ENCODE measurements around the gene FOXN3. TPM values are rescaled to one million over a fixed set of nuclear protein-coding genes. Genes with fewer than 3 reads are reported as not detected.
A peak's percentile ranks its signal among the peaks of the same experiment; 100 is the strongest.

The FOXN3 gene
- polyA plus RNA-seq, 4 donors, result 30.0 to 55.8 (median 33.2) TPM

- DNase-seq (ENCODE audit: low read depth in 4 of 4, low spot score in 3 of 4), result no peak
Measured at GRCh38 chr14:89288114-89288513, 128.9 kb downstream of the FOXN3 start.

GRCh38 chr14:89284333-89285058, 132.5 kb downstream of the FOXN3 start:
- DNase-seq (ENCODE audit: low read depth in 4 of 4, low spot score in 3 of 4), result no peak

- DNase-seq (ENCODE audit: low read depth in 4 of 4, low spot score in 3 of 4), result no peak
Measured at GRCh38 chr14:89283327-89284060, 133.5 kb downstream of the FOXN3 start.

- no peak for DNase-seq (ENCODE audit: low read depth in 4 of 4, low spot score in 3 of 4)
Measured at GRCh38 chr14:89282191-89282590, 134.8 kb downstream of the FOXN3 start.

- no peak for DNase-seq (ENCODE audit: low read depth in 4 of 4, low spot score in 3 of 4)
Measured at GRCh38 chr14:89280600-89280999, 136.4 kb downstream of the FOXN3 start.

GRCh38 chr14:89279649-89280232, 137.3 kb downstream of the FOXN3 start:
- no peak for DNase-seq (ENCODE audit: low read depth in 4 of 4, low spot score in 3 of 4)

GRCh38 chr14:89277203-89277602, 139.8 kb downstream of the FOXN3 start:
- DNase-seq (ENCODE audit: low read depth in 4 of 4, low spot score in 3 of 4), result no peak

GRCh38 chr14:89276424-89276975, 140.5 kb downstream of the FOXN3 start:
- no peak for DNase-seq (ENCODE audit: low read depth in 4 of 4, low spot score in 3 of 4)

- peak in 3 of 4 donors; percentile 36 to 57 (median 39) for DNase-seq (ENCODE audit: low read depth in 4 of 4, low spot score in 3 of 4)
Measured at GRCh38 chr14:89270439-89271227, 146.4 kb downstream of the FOXN3 start.

- DNase-seq (ENCODE audit: low read depth in 4 of 4, low spot score in 3 of 4), result no peak
Measured at GRCh38 chr14:89269404-89269803, 147.6 kb downstream of the FOXN3 start.

- no peak for DNase-seq (ENCODE audit: low read depth in 4 of 4, low spot score in 3 of 4)
Measured at GRCh38 chr14:89268514-89268913, 148.5 kb downstream of the FOXN3 start.

- DNase-seq (ENCODE audit: low read depth in 4 of 4, low spot score in 3 of 4), result no peak
Measured at GRCh38 chr14:89267656-89268055, 149.4 kb downstream of the FOXN3 start.

- no peak for DNase-seq (ENCODE audit: low read depth in 4 of 4, low spot score in 3 of 4)
Measured at GRCh38 chr14:89267163-89267562, 149.9 kb downstream of the FOXN3 start.

- DNase-seq (ENCODE audit: low read depth in 4 of 4, low spot score in 3 of 4), result no peak
Measured at GRCh38 chr14:89266754-89267153, 150.3 kb downstream of the FOXN3 start.

GRCh38 chr14:89265234-89265633, 151.8 kb downstream of the FOXN3 start:
- no peak for DNase-seq (ENCODE audit: low read depth in 4 of 4, low spot score in 3 of 4)

- no peak for DNase-seq (ENCODE audit: low read depth in 4 of 4, low spot score in 3 of 4)
Measured at GRCh38 chr14:89264196-89264800, 152.7 kb downstream of the FOXN3 start.

- DNase-seq (ENCODE audit: low read depth in 4 of 4, low spot score in 3 of 4), result no peak
Measured at GRCh38 chr14:89262041-89262440, 155.0 kb downstream of the FOXN3 start.

GRCh38 chr14:89260898-89261297, 156.1 kb downstream of the FOXN3 start:
- no peak for DNase-seq (ENCODE audit: low read depth in 4 of 4, low spot score in 3 of 4)

- no peak for DNase-seq (ENCODE audit: low read depth in 4 of 4, low spot score in 3 of 4)
Measured at GRCh38 chr14:89259951-89260609, 157.0 kb downstream of the FOXN3 start.

All from left renal pelvis (tissue), 4 donors.